Natural killer cell (primary cell): ENCODE measurements around the gene LRIG1. TPM values are rescaled to one million over a fixed set of nuclear protein-coding genes. Genes with fewer than 3 reads are reported as not detected.

Experiments used
- ATAC-seq, 3 donors: fragments of 150-1000 bp in 2 of 3; fragments of 200-7000 bp in 1 of 3; cut with Tn5 transposase; 1 replicate in 1 of 3; 2 replicates in 2 of 3; pipeline ENCODE4 v1.10.0; 2021; ENCODE audit warnings: mild to moderate bottlenecking in 2 of 3, moderate library complexity in 2 of 3
- DNase-seq, 2 donors: peaks; one replicate each; pipeline versions ENCODE4 v3.0.0 to v3.0.0-alpha.2; 2013 to 2021; ENCODE audit warnings: mixed read lengths in 1 of 2
- H3K27ac ChIP-seq: one replicate; pipeline ENCODE4 v1.5.1; 2013; ENCODE audit warnings: mild to moderate bottlenecking, low read length
- H3K27me3 ChIP-seq: one replicate; pipeline ENCODE4 v1.6.1; 2013; ENCODE audit warnings: low read length; ENCODE audit not compliant: control insufficient read depth, insufficient read depth
- H3K36me3 ChIP-seq: one replicate; pipeline ENCODE4 v1.6.1; 2013; ENCODE audit warnings: low read length; ENCODE audit not compliant: control insufficient read depth, insufficient read depth
- H3K4me1 ChIP-seq: one replicate; pipeline ENCODE4 v1.6.1; 2013; ENCODE audit warnings: low read length; ENCODE audit not compliant: control insufficient read depth, insufficient read depth
- H3K4me3 ChIP-seq: one replicate; pipeline ENCODE4 v1.5.1; 2013; ENCODE audit warnings: low read length
- H3K9me3 ChIP-seq: one replicate; pipeline ENCODE4 v1.6.1; 2013; ENCODE audit warnings: low read length; ENCODE audit not compliant: control insufficient read depth, insufficient read depth
- H3K27ac Mint-ChIP-seq, 2 donors: one replicate each; pipeline ENCODE4 v1.8.0; 2022; ENCODE audit warnings: mild to moderate bottlenecking in 2 of 2, mixed read lengths in 2 of 2, moderate library complexity in 1 of 2
- H3K27me3 Mint-ChIP-seq, 2 donors: one replicate each; pipeline ENCODE4 v1.8.0; 2022; ENCODE audit warnings: low read depth in 2 of 2, mixed read lengths in 2 of 2
- H3K36me3 Mint-ChIP-seq: one replicate; pipeline ENCODE4 v1.8.0; 2022; ENCODE audit warnings: mixed read lengths
- H3K4me1 Mint-ChIP-seq, 2 donors: one replicate each; pipeline ENCODE4 v1.8.0; 2022; ENCODE audit warnings: mixed read lengths in 2 of 2
- H3K4me3 Mint-ChIP-seq: one replicate; pipeline ENCODE4 v1.8.0; 2022; ENCODE audit warnings: mild to moderate bottlenecking, moderate library complexity, mixed read lengths
- H3K9me3 Mint-ChIP-seq, 2 donors: one replicate each; pipeline ENCODE4 v1.8.0; 2022; ENCODE audit warnings: mixed read lengths in 2 of 2
- CTCF ChIP-seq: fragments of 200-600 bp; IDR thresholded peaks from one replicate; pipeline ENCODE4 v1.8.0; 2022; ENCODE audit warnings: antibody characterized with exemption
- WGBS: methylation state at CpG from one replicate; pipeline ENCODE4 v1.1.7; 2013; ENCODE audit warnings: missing lambda C conversion rate; ENCODE audit not compliant: insufficient coverage; 5-methylcytosine and 5-hydroxymethylcytosine counted together
- intact Hi-C: fragments of 100-400 bp; cut with micrococcal nuclease; formaldehyde crosslinking; loops from one replicate; pipeline ENCODE4 v1.14.2; 2022
- total RNA-seq, 4 donors: library from RNA; stranded (reverse); fragments of 120-200 nt in 1 of 4; gene quantifications; one replicate each; pipeline versions ENCODE4 v1.2.3 to v1.2.4, GENCODE V29; 2013 to 2022

The LRIG1 gene
- total RNA-seq, 3 donors from 2014 or later (not counting 1 experiment from before 2014, with no cell fraction given) = 5.5 to 10.6 (median 8.5) TPM

- peaks cover 7% of the 10 kb centered on the region for H3K36me3 Mint-ChIP-seq
- no peak overlapping the region for H3K4me3 Mint-ChIP-seq
- Histone ChIP-seq H3K27ac (no peak overlapping the region), H3K4me3 (no peak overlapping the region), H3K36me3 (peaks cover 3% of the 10 kb centered on the region), H3K9me3 (no peaks in the 10 kb centered on the region), H3K4me1 (no peaks in the 10 kb centered on the region), H3K27me3 (no peaks in the 10 kb centered on the region)
- no peaks in the 10 kb centered on the region for H3K27me3 Mint-ChIP-seq
- TF ChIP-seq CTCF = no peak
- intact Hi-C loops = no loop called here
- no peak overlapping the region for H3K27ac Mint-ChIP-seq
- ATAC-seq (no peak), DNase-seq (no peak)
- 86% methylated on average over 2 of the region's 3 CpGs for WGBS
- peaks cover 8 to 13% of the 10 kb centered on the region in 2 donors for H3K4me1 Mint-ChIP-seq
- H3K9me3 Mint-ChIP-seq = no peaks in the 10 kb centered on the region
These were observed 138.3 kb downstream of the LRIG1 start for GRCh38 chr3:66362541-66362941.

- Histone ChIP-seq H3K4me1 (no peaks in the 10 kb centered on the region), H3K27ac (no peak overlapping the region), H3K36me3 (peaks cover 3% of the 10 kb centered on the region), H3K9me3 (no peaks in the 10 kb centered on the region), H3K4me3 (no peak overlapping the region), H3K27me3 (no peaks in the 10 kb centered on the region)
- Mint-ChIP-seq H3K4me1 (peaks cover 8 to 13% of the 10 kb centered on the region in 2 donors), H3K9me3 (no peaks in the 10 kb centered on the region), H3K36me3 (peaks cover 7% of the 10 kb centered on the region), H3K27me3 (no peaks in the 10 kb centered on the region), H3K4me3 (no peak overlapping the region), H3K27ac (no peak overlapping the region)
- DNase-seq (no peak), ATAC-seq (no peak)
- TF ChIP-seq CTCF = no peak
- WGBS = 96% methylated on average over 4 of the region's 5 CpGs
- intact Hi-C loops = no loop called here
These were observed 139.5 kb downstream of the LRIG1 start for GRCh38 chr3:66361356-66361755.

- H3K4me3 ChIP-seq = no peak overlapping the region
- TF ChIP-seq CTCF = no peak
- intact Hi-C loops = loop anchor here (1.0 kb wide), 1 partner anchor 44 kb away; no protein-coding TSS in a partner anchor
- peak overlapping the region; percentile 62 for H3K27ac ChIP-seq
- ATAC-seq (no peak), DNase-seq (no peak)
- H3K27me3 Mint-ChIP-seq = no peaks in the 10 kb centered on the region
- no peaks in the 10 kb centered on the region for H3K27me3 ChIP-seq
- H3K27ac Mint-ChIP-seq = peak overlapping the region; percentile 88 to 98
- no peaks in the 10 kb centered on the region for H3K36me3 ChIP-seq
- peaks cover 38 to 41% of the 10 kb centered on the region in 2 donors for H3K4me1 Mint-ChIP-seq
- no peaks in the 10 kb centered on the region for H3K9me3 Mint-ChIP-seq
- peak overlapping the region; percentile 73 for H3K4me3 Mint-ChIP-seq
- no peaks in the 10 kb centered on the region for H3K9me3 ChIP-seq
- whole genome bisulfite sequencing = 100% methylated on average over 1 of the region's 1 CpG
- H3K4me1 ChIP-seq = peaks cover 21% of the 10 kb centered on the region
- H3K36me3 Mint-ChIP-seq = peaks cover 1% of the 10 kb centered on the region
These were observed 144.8 kb downstream of the LRIG1 start for GRCh38 chr3:66355997-66356396.

GRCh38 chr3:66355394-66355793, 145.4 kb downstream of the LRIG1 start:
- Mint-ChIP-seq H3K36me3 (no peaks in the 10 kb centered on the region), H3K4me3 (peak overlapping the region; percentile 73), H3K4me1 (peaks cover 40 to 42% of the 10 kb centered on the region in 2 donors), H3K9me3 (no peaks in the 10 kb centered on the region), H3K27ac (peak overlapping the region; percentile 88 to 98), H3K27me3 (no peaks in the 10 kb centered on the region)
- DNase-seq (no peak), ATAC-seq (peak; percentile 22 to 62 (median 53))
- Histone ChIP-seq H3K4me1 (peaks cover 21% of the 10 kb centered on the region), H3K9me3 (no peaks in the 10 kb centered on the region), H3K36me3 (no peaks in the 10 kb centered on the region), H3K4me3 (no peak overlapping the region), H3K27ac (peak overlapping the region; percentile 62), H3K27me3 (no peaks in the 10 kb centered on the region)
- 45% methylated on average over 3 of the region's 3 CpGs for WGBS
- no peak for TF ChIP-seq CTCF
- intact Hi-C loops = loop anchor here (1.0 kb wide), 1 partner anchor 43 kb away; no protein-coding TSS in a partner anchor
